CD4-positive, alpha-beta T cell treated with Interleukin-21 for 1 hour (primary cell): ENCODE data around the gene HPCAL1.
"Not testable (repeated sequence)": the region's sequence is repeated elsewhere in the genome, so short reads cannot be mapped to it uniquely, and the experiment has no call there.

Source experiments
- DNase-seq: peaks from one replicate; pipeline ENCODE4 v3.0.0-alpha.2; 2020

HPCAL1 gene

GRCh38 chr2:10430886-10431622 is 128.3 kb downstream of the HPCAL1 start:
- no peak for DNase-seq

GRCh38 chr2:10431797-10432196 is 129.1 kb downstream of the HPCAL1 start:
- DNase-seq = no peak

GRCh38 chr2:10432311-10433181 is 129.8 kb downstream of the HPCAL1 start:
- DNase-seq = no peak

- no peak for DNase-seq
Measured at GRCh38 chr2:10433264-10433946, 130.7 kb downstream of the HPCAL1 start.

GRCh38 chr2:10433947-10434885 is 131.5 kb downstream of the HPCAL1 start:
- DNase-seq = no peak

GRCh38 chr2:10434886-10435819 is 132.4 kb downstream of the HPCAL1 start:
- DNase-seq = peak; percentile 79

GRCh38 chr2:10435820-10436204 is 133.1 kb downstream of the HPCAL1 start:
- DNase-seq = no peak

- DNase-seq = no peak
Measured at GRCh38 chr2:10436583-10437110, 133.9 kb downstream of the HPCAL1 start.

GRCh38 chr2:10437806-10438205 is 135.1 kb downstream of the HPCAL1 start:
- no peak for DNase-seq

GRCh38 chr2:10438688-10439087 is 136.0 kb downstream of the HPCAL1 start:
- no peak for DNase-seq

GRCh38 chr2:10439185-10439879 is 136.6 kb downstream of the HPCAL1 start:
- no peak for DNase-seq

- DNase-seq = no peak
Measured at GRCh38 chr2:10439971-10440370, 137.3 kb downstream of the HPCAL1 start.

- DNase-seq = no peak
Measured at GRCh38 chr2:10440736-10441135, 138.0 kb downstream of the HPCAL1 start.

- no peak for DNase-seq
Measured at GRCh38 chr2:10441948-10442347, 139.2 kb downstream of the HPCAL1 start.

GRCh38 chr2:10442469-10443126 is 139.9 kb downstream of the HPCAL1 start:
- DNase-seq = not testable (repeated sequence)

- DNase-seq = no peak
Measured at GRCh38 chr2:10444463-10444862, 141.8 kb downstream of the HPCAL1 start.

- DNase-seq = no peak
Measured at GRCh38 chr2:10446631-10447030, 143.9 kb downstream of the HPCAL1 start.

- DNase-seq = peak; percentile 52
Measured at GRCh38 chr2:10447300-10447894, 144.7 kb downstream of the HPCAL1 start.

GRCh38 chr2:10447895-10448575 is 145.3 kb downstream of the HPCAL1 start, which contains the start of gene ODC1:
TSS of gene ODC1 (minus strand) at chr2:10448327. CDS start at chr2:10445032, 3,295 bp downstream.
- peak; percentile 98 for DNase-seq
